HG03280 (cell line): Measurements from ENCODE around the gene MUC6.

Source experiments
- ATAC-seq: cut with Tn5 transposase; IDR thresholded peaks from one replicate; pipeline ENCODE4 v1.9.1; 2021; ENCODE audit warnings: mild to moderate bottlenecking, moderate library complexity; ENCODE audit not compliant: unreplicated experiment

Gene MUC6

DNA sequence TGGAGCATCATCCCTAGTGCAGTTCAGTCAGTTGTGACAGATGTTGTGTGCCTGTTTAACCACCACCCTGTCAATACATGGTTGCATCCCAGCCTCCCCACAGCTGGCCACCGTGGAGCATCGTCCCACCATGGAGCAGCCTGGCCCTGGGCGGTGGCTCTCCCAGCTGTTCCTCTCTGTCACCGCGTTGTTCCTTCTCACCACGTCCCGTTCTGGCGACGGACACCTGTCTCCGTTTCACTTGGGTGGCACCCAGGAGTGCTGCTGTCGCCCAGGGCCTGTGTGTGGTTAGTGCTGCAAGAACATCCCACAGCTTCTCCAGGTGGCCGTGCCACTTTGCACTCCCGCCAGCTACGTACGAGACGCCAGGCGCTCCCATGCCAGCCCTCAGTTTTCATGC is 26.5 kb downstream of the MUC6 start:
- no peak for ATAC-seq

DNA sequence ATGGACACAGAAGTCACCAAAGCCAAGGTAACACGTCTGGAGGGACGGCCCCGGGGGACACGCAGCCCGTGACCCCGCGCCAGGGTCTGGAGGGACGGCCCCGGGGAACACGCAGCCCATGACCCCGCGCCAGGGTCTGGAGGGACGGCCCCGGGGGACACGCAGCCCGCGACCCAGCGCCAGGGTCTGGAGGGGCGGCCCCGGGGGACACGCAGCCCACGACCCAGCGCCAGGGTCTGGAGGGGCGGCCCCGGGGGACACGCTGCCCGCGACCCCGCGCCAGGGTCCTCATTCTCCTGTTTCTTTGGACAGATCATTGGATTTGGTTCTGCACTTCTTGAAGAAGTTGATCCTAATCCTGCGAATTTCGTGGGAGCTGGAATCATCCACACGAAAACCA is 27.1 kb downstream of the MUC6 start:
- no peak for ATAC-seq

GRCh38 chr11:1008803-1009145 is 27.7 kb downstream of the MUC6 start:
- no peak for ATAC-seq

DNA sequence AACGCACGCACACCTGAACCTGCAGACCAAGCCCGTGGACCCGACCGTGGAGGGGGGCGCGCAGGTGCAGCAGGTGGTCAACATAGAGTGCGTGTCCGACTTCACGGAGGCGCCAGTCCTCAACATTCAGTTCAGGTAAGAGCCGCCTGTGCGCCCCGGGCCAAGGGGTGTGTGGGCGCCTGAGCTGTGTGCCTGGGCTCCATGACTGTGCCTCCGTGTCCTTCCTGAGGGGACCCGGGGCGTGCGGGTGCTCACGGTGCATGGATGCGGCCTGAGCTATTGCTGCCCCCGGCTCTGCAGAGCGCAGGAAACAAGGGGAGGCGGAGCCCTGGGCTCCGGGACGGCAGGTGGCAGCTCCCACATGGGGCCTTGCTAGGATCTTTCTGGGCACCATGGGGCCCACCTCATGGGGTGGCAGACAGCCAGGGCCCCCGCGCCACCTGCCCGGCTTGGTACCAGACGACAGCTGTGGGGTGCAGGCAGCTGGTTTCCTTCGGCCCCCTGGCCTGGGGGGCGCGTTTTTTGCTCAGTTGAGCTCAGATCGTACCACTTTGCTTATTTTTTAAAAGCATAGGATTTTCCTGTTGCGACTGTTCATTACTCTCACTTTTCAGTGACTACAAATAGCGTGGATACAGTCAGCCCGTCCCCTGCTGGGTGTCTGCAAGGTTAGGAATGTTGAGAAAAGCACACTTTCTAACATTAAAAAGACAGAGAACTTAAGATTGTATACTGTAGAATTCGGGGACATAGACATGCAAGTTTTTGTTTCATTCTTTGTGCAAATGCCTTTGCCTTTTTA is 28.3 kb downstream of the MUC6 start:
- ATAC-seq = no peak

- ATAC-seq = no peak
Measured at GRCh38 chr11:1007279-1007678, 29.2 kb downstream of the MUC6 start.

DNA sequence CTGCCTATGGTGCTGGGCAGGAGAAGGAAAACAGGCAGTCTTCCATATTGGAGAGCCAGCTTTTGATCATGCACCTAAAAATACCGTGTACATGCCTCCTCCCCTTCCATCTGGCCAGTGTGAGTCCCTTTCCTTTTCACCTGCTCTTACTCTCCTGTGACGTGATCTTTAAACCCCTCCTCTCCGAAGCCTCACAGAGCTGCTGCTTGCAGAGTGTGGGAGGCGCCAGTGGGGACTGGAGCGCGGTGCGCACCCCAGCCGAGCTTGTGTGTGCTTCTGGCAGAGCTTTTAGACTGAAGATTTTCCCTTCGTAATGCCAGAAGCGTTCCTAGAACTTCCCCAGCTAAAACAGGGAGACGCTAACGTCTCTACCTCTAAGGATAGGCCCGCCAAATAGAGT is 29.8 kb downstream of the MUC6 start:
- ATAC-seq = no peak

DNA sequence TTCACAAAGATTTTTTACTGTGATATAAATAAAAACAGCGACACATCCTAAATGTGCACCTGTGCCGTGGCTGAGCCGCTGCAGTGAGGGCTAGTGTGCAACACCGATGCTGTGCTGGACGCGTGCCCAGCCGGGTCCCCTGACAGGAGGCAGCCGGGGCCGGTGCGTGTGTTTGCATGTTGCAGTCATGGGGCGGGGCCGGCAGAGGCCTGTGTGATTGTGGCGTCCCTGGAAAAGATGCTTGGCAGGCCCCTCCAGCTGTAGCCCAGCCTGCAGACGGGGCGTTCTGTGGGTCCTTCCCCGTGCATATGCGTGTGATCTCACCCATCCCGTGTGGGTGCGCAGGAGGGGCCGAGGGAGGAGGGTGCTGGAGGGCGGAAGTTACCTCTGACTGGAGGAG is 30.6 kb downstream of the MUC6 start:
- ATAC-seq = no peak

DNA sequence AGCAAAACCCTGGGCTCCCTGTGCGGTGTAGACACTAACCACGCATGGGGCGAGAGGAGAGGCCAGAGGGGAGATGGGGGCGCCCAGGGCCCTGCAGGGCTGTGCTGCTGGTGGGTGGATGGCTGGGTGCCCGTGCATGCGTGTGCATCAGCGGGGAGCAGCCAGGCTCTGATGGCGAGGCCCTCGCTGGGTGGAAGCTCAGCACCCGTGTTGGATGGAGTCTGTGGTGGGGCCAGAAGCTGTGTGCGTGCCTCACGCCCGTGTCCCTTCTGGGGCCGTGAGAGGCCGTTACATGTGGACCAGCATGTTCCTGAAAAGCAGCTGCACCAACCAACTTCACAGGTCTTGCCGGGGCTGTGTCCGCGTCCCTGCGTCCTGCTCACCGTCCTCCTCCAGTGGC is 33.4 kb downstream of the MUC6 start:
- no peak for ATAC-seq

DNA sequence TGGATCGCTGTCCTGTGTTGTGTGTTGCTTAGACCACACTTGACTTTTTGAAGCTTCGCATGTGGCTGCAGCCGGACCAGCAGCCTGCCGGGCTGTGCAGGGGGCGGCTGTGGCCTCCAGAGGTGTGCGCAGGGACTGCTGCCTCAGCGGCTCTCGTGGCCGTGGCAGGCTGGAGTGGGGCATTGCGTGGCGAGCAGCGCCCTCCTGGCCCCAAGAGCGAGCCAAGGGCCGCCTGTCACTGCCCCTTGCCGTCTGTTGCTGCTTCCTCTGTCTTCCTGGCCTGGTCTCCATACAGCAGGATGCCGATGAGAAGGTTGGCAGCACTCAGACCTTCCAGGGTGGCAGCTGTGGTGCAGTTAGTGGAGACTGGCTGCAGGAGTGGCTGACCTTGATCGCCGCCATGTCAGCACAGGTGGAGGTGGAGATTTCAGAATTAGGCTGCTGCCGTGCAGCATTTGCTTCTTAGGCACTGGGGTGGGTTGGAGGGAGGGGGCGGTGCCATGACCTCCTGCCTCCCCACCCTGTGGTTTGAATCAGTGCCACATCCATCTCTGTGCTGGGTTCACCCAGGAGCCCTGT is 34.0 kb downstream of the MUC6 start:
- no peak for ATAC-seq

- ATAC-seq = no peak
Measured at GRCh38 chr11:1001617-1002405, 34.7 kb downstream of the MUC6 start.

- no peak for ATAC-seq
Measured at GRCh38 chr11:1000357-1001278, 35.9 kb downstream of the MUC6 start.

DNA sequence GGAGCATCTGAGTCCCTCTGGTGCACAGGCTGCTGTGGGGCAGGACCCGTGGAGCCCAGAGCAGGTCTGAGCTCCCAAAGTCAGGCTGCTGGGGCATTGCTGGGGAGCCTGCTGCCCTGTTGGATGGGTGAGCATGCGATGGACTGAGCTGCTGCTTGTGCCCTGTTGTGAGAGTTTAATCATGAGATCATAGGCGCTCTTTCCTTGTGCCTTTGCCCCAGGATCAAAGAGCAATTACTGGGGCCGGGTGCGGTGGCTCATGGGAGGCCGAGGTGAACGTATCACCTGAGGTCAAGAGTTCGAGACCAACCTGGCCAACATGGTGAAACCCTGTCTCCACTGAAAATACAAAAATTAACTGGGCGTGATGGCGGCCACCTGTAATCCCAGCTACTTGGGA is 37.5 kb downstream of the MUC6 start:
- no peak for ATAC-seq

DNA sequence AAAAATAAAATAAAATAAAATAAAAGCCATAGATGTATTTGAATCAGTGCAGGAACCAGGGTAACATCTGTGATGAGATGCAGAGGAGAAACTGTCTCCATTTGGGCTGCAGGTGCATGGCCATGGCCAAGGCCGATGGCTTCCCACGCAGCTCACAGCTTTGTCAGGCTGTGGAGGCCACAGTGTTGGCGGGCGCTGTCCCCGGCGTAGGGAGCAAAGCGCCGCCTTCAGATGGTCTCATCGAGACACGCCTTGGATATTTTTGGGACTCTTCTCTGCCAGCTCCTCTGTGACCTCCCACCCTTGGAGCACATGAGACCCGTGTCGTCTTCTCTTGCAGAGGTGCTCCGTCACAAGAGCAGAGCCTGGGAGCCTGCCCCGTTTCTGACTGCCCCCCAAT is 38.6 kb downstream of the MUC6 start:
- ATAC-seq = no peak

- no peak for ATAC-seq
Measured at GRCh38 chr11:996681-997080, 39.8 kb downstream of the MUC6 start.

- ATAC-seq = peak; percentile 53
Measured at GRCh38 chr11:995752-996420, 40.6 kb downstream of the MUC6 start.

- no peak for ATAC-seq
Measured at GRCh38 chr11:995044-995751, 41.3 kb downstream of the MUC6 start.

GRCh38 chr11:993632-994167 is 42.8 kb downstream of the MUC6 start:
- no peak for ATAC-seq

DNA sequence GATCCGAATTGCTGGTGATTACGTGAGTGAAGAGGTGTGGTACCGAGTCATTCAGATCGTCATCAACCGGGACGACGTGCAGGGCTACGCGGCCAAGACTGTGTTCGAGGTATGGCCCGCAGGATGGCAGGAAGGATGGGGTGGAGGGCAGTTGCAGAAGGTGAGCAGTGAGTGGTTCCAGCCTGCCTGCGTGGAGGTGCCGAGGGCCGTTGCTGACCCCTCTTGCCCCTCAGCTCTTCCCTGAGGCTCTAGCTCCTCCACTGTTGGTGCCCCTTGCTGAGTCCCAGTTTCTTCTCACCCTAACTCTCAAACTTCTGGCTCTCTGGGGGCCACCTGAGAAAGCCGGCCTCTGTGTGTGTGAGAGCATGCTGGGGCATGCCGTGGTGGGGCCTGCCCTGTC is 43.9 kb downstream of the MUC6 start:
- no peak for ATAC-seq

DNA sequence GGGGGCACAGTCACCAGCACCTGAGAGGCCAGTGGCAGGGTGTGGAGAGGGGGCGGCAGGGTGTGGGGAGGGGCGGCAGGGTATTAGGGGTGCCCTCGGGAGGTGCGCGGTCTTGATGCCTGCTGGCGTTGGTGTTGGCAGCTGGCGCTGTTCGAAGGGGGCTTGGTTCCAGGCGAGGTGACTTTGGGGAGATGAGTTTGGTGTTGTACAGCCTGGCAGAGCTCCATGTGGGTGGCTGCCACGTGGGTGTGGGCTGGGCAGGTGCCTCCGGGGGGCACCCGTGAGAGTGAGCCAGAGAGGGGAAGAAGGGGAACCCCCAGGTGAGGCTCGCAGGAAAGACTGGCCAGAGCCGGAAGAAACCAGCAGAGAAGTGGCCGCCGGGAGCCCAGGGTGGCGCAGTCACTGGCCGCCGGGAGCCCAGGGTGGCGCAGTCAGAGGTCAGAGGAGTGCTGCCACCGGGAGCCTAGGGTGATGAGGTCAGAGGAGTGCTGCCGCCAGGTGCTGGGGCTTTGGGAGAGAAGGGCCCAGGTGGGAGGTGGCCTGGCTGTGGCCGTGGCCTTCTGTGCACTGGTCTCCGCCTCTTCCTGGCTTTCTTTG is 44.7 kb downstream of the MUC6 start:
- ATAC-seq = no peak
